D721Med (cell line): Measurements from ENCODE around the gene RRN3.
A peak's percentile ranks its signal among the peaks of the same experiment; 100 is the strongest.

Experiments used
- DNase-seq: peaks from one replicate; pipeline ENCODE4 v3.0.0; 2011; ENCODE audit warnings: low spot score; ENCODE audit not compliant: insufficient read length
- FAIRE-seq: peaks from 2 replicates; lab custom pipeline; 2011; peaks lifted over from hg19 to GRCh38; lab: Jason Lieb, UNC
- TF ChIP-seq, protein P1 (sequence below): IDR thresholded peaks from 2 replicates; pipeline ENCODE4 v1.5.1; 2012; ENCODE audit warnings: mild to moderate bottlenecking, control low read depth; ENCODE audit not compliant: insufficient read depth; ENCODE audit errors: missing control alignments

The RRN3 gene

DNA sequence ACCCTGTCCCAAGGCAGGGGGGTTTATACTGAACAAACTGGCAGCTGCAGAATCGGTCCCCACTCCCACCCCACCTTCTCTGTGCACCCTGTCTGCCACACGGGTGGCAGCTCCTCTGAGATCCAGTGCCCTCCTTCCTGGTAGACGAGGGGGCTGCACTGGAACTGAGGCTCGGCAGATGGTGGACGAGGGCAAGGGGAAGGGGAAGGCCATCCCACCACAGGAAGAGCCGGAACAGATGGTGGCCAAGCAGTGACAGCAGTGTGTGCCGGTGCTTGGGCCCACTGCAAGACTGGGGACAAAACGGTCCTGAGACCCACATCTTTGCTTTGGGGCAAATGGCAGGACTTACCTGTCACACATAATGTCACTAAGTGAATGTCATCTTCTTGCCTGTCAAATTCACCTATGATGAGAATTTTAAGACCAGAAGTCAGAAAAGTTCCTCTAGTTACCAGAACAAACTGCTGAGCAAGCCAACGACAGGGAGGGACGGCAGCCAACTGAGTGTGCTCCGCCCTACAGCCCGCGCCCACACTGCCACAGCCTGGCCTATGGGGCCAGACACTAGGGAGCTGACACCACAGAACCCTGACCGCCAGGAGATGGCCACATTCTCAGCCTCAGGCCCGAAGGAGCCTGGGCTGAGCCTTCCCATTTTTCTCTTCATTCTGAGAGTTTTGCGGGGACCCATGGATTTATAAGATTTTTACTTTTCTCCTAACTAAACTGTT is 52.6 kb downstream of the RRN3 start:
- FAIRE-seq, result no peak
- TF ChIP-seq, protein P1, sequence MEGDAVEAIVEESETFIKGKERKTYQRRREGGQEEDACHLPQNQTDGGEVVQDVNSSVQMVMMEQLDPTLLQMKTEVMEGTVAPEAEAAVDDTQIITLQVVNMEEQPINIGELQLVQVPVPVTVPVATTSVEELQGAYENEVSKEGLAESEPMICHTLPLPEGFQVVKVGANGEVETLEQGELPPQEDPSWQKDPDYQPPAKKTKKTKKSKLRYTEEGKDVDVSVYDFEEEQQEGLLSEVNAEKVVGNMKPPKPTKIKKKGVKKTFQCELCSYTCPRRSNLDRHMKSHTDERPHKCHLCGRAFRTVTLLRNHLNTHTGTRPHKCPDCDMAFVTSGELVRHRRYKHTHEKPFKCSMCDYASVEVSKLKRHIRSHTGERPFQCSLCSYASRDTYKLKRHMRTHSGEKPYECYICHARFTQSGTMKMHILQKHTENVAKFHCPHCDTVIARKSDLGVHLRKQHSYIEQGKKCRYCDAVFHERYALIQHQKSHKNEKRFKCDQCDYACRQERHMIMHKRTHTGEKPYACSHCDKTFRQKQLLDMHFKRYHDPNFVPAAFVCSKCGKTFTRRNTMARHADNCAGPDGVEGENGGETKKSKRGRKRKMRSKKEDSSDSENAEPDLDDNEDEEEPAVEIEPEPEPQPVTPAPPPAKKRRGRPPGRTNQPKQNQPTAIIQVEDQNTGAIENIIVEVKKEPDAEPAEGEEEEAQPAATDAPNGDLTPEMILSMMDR, result no peak
- no peak for DNase-seq

DNA sequence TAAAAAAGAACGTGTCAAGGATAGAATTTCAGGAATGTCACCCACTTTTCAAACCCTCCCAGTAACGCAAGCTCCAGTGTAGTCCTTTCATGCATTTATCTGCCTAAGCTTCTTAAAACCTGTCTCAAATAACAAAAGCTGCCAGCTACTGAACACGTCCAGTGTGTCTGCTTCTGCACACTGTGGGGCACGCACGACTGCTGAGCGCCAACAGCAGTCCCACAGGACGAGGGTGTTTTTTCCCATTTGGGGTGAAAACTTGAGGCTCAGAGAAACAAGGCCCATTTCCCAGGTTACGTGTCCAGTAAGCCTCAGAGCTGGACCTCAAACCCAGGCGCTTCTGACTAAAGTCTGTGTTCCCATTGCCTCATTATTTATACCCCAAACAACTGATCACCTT is 55.4 kb downstream of the RRN3 start:
- FAIRE-seq (peak; percentile 41), DNase-seq (peak; percentile 36)
- TF ChIP-seq, protein P1, result no peak

DNA sequence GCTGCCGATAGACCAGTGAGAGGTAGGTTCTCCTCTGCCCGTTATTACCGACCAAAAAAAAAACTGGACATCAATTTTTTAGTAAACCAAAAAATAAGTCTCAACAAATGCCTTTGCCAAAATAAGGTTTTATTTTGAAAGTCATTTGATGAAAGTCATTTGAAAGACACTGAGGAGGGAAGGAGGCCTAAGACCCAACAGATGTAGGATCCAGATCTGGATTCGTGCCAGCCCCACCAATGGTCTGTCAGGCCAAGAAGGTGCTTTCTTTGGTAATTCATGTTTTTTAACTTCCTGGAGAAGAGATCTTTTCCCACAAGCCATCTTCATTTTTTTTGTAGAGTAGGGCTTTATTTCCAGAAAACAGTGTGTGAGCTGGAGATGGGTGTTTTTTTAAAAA is 56.3 kb downstream of the RRN3 start:
- TF ChIP-seq, protein P1, result no peak
- FAIRE-seq, result no peak
- no peak for DNase-seq

DNA sequence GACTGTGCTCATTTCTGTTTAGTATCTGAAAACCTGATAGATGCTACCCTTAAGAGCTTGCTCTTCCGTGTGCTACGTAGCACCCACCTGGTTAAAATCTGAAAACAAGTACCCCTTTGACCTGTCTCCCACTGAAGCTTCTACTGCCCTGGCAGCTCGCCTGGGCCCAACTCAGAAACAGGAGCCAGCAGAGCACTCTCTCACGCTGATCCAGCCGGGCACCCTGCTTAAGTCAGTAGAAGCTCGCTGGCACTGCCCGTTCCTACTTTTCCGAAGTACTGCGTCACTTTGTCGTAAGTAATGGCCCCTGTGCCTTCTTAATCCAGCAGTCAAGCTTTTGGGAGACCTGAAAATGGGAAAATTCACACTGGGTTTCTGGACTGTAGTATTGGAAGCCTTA is 57.1 kb downstream of the RRN3 start:
- DNase-seq (no peak), FAIRE-seq (no peak)
- TF ChIP-seq, protein P1, result no peak

DNA sequence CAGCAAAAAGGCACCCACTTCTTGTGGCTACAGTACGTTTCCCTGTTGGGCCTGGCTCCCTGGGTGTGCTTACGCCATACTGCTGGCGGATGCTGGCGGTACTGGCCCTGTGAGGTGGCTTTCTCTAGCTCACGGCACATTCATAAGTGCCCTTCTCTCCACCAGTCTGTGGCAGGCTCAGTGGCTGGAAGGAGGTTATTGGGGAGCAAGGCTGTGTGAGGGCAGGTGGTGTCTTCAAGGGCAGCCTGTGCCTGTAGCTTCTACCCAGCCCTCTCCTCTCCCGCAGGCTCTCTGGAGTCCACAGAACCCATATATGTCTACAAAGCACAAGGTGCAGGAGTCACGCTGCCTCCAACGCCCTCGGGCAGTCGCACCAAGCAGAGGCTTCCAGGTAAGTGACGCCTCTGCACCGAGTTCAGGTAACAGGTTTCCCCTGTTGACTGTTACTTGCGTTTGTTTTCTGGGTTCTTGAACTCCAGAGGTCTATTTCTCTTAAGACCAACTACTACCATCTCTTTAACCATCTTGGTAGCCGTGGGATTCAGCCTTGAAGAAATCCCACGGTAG is 58.8 kb downstream of the RRN3 start:
- FAIRE-seq, result no peak
- TF ChIP-seq, protein P1, result no peak
- DNase-seq, result no peak

DNA sequence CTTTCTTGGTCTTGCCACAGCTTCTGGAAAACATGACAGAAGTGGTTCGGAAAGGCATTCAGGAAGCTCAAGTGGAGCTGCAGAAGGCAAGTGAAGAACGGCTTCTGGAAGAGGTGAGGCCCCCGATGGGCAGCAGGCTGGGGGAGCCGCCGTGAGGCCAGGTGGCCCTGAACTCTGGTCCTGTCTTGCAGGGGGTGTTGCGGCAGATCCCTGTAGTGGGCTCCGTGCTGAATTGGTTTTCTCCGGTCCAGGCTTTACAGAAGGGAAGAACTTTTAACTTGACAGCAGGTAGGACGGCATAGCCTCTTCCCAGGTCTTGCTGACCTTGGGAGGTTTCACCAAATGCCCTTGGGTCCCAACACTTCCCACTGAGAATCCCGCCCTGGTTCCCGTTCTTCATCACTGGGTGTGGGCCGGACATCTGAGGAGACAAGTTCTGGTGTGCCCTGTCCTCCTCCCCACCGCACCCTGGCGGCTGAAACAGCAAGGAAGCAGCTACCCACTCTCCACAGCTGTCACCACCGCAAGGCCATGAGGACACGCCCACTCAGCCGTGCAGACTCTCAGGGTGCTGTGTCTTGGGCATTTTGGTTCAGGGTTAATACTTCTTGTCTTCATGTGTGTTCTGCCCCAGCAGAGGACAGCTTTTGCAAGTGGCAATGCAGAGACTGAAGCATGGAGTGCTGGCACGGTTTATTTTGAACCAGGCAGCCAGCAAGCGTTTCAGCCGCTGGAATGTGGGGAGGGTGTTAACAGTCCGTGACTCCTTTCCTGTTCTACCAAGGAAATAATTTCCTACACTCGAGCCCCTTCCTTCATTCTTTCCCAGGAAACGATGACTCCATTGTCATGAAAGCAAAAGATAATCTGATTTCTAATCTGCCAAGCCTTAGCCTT is 59.6 kb downstream of the RRN3 start:
- DNase-seq (no peak), FAIRE-seq (no peak)
- TF ChIP-seq, protein P1, result no peak
